ENCODE measurements around the gene VWF. TPM values are rescaled to one million over a fixed set of nuclear protein-coding genes. Genes with fewer than 3 reads are reported as not detected.
A peak's percentile ranks its signal among the peaks of the same experiment; 100 is the strongest.
"Not testable (repeated sequence)": the region's sequence is repeated elsewhere in the genome, so short reads cannot be mapped to it uniquely, and the experiment has no call there.

The VWF gene
- total RNA-seq, 2 donors from 2014 or later: 248 to 476 TPM

DNA sequence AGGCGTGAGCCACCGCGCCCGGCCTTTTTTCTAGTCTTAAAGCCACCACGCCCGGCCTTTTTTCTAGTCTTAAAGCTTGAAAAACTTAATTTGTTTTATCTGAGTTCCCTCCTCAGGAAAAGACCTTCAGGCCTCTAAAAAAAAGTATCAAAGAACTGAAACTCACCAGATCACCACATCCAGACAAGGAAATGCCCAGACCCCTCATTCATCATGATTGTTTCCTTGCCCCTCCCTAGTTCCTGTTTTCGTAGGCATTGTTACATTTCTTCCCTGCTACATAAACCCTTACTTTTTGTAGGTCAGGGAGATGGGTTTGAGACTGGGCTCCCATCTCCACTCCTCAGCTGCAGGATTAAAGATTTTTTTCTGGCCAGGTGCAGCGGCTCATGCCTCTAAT is 21.1 kb upstream of the VWF start:
- WGBS, 2 experiments (ENCODE audit: insufficient coverage in 1 of 2, insufficient read length in 1 of 2): 80 to 94% methylated on average over 4 to 8 of the region's 8 CpGs
- Mint-ChIP-seq H3K27me3 (ENCODE audit: insufficient read depth) (peaks cover 3% of the 10 kb centered on the region), H3K9me3 (peaks cover 17% of the 10 kb centered on the region), H3K36me3 (ENCODE audit: low read depth) (no peaks in the 10 kb centered on the region), H3K4me3 (no peak overlapping the region), H3K27ac (no peak overlapping the region), H3K4me1 (peaks cover 8% of the 10 kb centered on the region)
- Histone ChIP-seq H3K9ac (ENCODE audit: extremely low read depth, low read length, poor library complexity, severe bottlenecking) (no peak overlapping the region), H3K4me3 (ENCODE audit: low read length) (no peak overlapping the region), H3K9me3 (ENCODE audit: control insufficient read depth, low read length) (no peaks in the 10 kb centered on the region), H3K4me1 (ENCODE audit: control insufficient read depth, insufficient read depth, low read length) (no peaks in the 10 kb centered on the region), H3K36me3 (ENCODE audit: control insufficient read depth, insufficient read depth, low read length) (no peaks in the 10 kb centered on the region), H3K27me3 (ENCODE audit: control insufficient read depth, insufficient read depth, low read length, poor library complexity, severe bottlenecking) (no peaks in the 10 kb centered on the region), H3K27ac (ENCODE audit: low read depth, low read length) (no peak overlapping the region)
- TF ChIP-seq, protein P1, sequence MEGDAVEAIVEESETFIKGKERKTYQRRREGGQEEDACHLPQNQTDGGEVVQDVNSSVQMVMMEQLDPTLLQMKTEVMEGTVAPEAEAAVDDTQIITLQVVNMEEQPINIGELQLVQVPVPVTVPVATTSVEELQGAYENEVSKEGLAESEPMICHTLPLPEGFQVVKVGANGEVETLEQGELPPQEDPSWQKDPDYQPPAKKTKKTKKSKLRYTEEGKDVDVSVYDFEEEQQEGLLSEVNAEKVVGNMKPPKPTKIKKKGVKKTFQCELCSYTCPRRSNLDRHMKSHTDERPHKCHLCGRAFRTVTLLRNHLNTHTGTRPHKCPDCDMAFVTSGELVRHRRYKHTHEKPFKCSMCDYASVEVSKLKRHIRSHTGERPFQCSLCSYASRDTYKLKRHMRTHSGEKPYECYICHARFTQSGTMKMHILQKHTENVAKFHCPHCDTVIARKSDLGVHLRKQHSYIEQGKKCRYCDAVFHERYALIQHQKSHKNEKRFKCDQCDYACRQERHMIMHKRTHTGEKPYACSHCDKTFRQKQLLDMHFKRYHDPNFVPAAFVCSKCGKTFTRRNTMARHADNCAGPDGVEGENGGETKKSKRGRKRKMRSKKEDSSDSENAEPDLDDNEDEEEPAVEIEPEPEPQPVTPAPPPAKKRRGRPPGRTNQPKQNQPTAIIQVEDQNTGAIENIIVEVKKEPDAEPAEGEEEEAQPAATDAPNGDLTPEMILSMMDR (conservative IDR thresholded peaks at IDR 0.05): no peak
- DNase-seq: no peak

DNA sequence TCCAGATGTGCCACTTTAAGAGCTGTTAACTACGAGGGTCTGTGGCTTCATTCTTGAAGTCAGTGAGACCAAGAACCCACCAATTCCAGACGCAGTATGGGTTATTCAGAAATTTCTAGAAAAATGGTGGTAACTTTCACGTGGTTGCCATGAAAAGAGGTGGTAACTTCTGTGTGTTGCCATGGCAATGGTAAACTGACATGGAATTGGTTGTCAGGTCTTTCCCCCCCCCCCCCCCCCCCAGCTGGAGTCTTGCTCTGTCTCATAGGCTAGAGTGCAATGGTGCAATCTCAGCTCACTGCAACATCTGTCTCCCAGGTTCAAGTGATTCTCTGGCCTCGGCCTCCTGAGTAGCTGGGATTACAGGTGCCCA is 18.8 kb upstream of the VWF start:
- no peak overlapping the region for H3K9ac ChIP-seq (ENCODE audit: extremely low read depth, low read length, poor library complexity, severe bottlenecking)
- TF ChIP-seq, protein P1 (conservative IDR thresholded peaks at IDR 0.05): no peak
- no peak overlapping the region for H3K27ac Mint-ChIP-seq
- 92 to 99% methylated on average over 2 to 4 of the region's 4 CpGs for WGBS, 2 experiments (ENCODE audit: insufficient coverage in 1 of 2, insufficient read length in 1 of 2)
- no peaks in the 10 kb centered on the region for H3K36me3 ChIP-seq (ENCODE audit: control insufficient read depth, insufficient read depth, low read length)
- H3K4me3 ChIP-seq (ENCODE audit: low read length): no peak overlapping the region
- H3K4me1 ChIP-seq (ENCODE audit: control insufficient read depth, insufficient read depth, low read length): no peaks in the 10 kb centered on the region
- no peaks in the 10 kb centered on the region for H3K9me3 ChIP-seq (ENCODE audit: control insufficient read depth, low read length)
- peaks cover 3% of the 10 kb centered on the region for H3K27me3 Mint-ChIP-seq (ENCODE audit: insufficient read depth)
- peaks cover 10% of the 10 kb centered on the region for H3K4me1 Mint-ChIP-seq
- H3K27ac ChIP-seq (ENCODE audit: low read depth, low read length): no peak overlapping the region
- DNase-seq: peak; percentile 19
- no peaks in the 10 kb centered on the region for H3K27me3 ChIP-seq (ENCODE audit: control insufficient read depth, insufficient read depth, low read length, poor library complexity, severe bottlenecking)
- no peak overlapping the region for H3K4me3 Mint-ChIP-seq
- H3K9me3 Mint-ChIP-seq: peaks cover 17% of the 10 kb centered on the region
- H3K36me3 Mint-ChIP-seq (ENCODE audit: low read depth): no peaks in the 10 kb centered on the region

DNA sequence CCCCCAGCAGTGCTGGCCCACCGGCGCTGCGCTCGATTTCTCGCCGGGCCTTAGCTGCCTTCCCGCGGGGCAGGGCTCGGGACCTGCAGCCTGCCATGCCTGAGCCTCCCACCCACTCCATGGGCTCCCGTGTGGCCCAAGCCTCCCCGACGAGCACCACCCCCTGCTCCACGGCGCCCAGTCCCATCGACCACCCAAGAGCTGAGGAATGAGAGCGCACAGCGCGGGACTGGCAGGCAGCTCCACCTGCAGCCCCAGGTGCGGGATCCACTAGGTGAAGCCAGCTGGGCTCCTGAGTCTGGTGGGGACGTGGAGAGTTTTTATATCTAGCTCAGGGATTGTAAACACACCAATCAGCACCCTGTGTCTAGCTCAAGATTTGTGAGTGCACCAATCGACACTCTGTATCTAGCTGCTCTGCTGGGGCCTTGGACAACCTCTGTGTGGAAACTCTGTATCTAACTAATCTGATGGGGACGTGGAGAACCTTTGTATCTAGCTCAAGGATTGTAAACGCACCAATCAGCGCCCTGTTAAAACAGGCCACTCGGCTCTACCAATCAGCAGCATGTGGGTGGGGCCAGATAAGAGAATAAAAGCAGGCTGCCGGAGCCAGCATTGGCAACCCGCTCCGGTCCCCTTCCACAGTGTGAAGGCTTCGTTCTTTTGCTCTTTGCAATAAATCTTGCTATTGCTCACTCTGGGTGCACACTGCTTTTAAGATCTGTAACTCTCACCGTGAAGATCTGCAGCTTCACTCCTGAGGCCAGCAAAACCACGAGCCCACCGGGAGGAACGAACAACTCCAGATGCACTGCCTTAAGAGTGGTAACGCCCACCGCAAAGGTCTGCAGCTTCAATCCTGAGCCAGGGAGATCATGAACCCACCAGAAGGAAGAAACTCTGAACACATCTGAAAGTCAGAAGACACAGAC is 18.2 kb upstream of the VWF start:
- not testable (repeated sequence) for H3K27me3 ChIP-seq (ENCODE audit: control insufficient read depth, insufficient read depth, low read length, poor library complexity, severe bottlenecking); H3K27ac Mint-ChIP-seq; H3K4me3 ChIP-seq (ENCODE audit: low read length); H3K36me3 ChIP-seq (ENCODE audit: control insufficient read depth, insufficient read depth, low read length); H3K36me3 Mint-ChIP-seq (ENCODE audit: low read depth); H3K9ac ChIP-seq (ENCODE audit: extremely low read depth, low read length, poor library complexity, severe bottlenecking); H3K4me1 ChIP-seq (ENCODE audit: control insufficient read depth, insufficient read depth, low read length); DNase-seq; H3K27ac ChIP-seq (ENCODE audit: low read depth, low read length); H3K27me3 Mint-ChIP-seq (ENCODE audit: insufficient read depth); H3K4me3 Mint-ChIP-seq; H3K9me3 ChIP-seq (ENCODE audit: control insufficient read depth, low read length)
- Mint-ChIP-seq H3K9me3 (peaks cover 17% of the 10 kb centered on the region), H3K4me1 (peaks cover 10% of the 10 kb centered on the region)
- WGBS, 2 experiments (ENCODE audit: insufficient coverage in 1 of 2, insufficient read length in 1 of 2): 93 to 94% methylated on average over 15 to 29 of the region's 35 CpGs

DNA sequence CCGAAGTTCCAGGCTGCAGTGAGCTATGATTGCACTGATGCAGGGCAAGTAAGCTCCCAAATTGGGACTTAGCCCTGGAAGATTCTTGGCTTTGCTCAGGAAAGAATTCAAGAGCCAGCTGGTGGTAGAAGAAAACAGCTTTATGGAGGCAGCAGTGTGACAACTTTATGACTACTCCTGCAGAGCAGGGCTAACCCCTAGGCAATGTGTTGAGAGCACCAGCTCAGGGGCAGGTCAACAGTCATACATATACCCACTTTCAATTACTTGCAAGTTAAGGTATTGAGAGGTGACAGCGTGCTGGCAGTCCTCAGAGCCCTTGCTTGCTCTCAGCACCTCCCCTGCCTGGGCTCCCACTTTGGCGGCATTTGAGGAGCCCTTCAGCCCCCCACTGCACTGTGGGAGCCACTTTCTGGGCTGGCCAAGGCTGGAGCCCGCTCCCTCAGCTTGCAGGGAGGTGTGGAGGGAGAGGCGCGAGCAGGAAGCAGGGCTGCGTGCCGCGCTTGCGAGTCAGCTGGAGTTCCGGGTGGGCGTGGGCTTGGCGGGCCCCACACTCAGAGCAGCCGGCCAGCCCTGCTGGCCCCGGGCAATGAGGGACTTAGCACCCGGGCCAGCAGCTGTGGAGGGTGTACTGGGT is 17.4 kb upstream of the VWF start:
- not testable (repeated sequence) for H3K27ac Mint-ChIP-seq; H3K4me1 ChIP-seq (ENCODE audit: control insufficient read depth, insufficient read depth, low read length); H3K4me3 ChIP-seq (ENCODE audit: low read length); H3K36me3 Mint-ChIP-seq (ENCODE audit: low read depth); H3K27ac ChIP-seq (ENCODE audit: low read depth, low read length); H3K9me3 ChIP-seq (ENCODE audit: control insufficient read depth, low read length); H3K27me3 ChIP-seq (ENCODE audit: control insufficient read depth, insufficient read depth, low read length, poor library complexity, severe bottlenecking); DNase-seq; H3K9ac ChIP-seq (ENCODE audit: extremely low read depth, low read length, poor library complexity, severe bottlenecking); H3K36me3 ChIP-seq (ENCODE audit: control insufficient read depth, insufficient read depth, low read length); H3K27me3 Mint-ChIP-seq (ENCODE audit: insufficient read depth); H3K4me3 Mint-ChIP-seq
- Mint-ChIP-seq H3K4me1 (peaks cover 10% of the 10 kb centered on the region), H3K9me3 (peaks cover 22% of the 10 kb centered on the region)
- WGBS, 2 experiments (ENCODE audit: insufficient coverage in 1 of 2, insufficient read length in 1 of 2): 95 to 99% methylated on average over 8 to 16 of the region's 16 CpGs
